GM21381 (cell line): ENCODE results near the gene SSR4.

Experiments
- ATAC-seq: cut with Tn5 transposase; IDR thresholded peaks from one replicate; pipeline ENCODE4 v1.9.1; 2021; ENCODE audit warnings: mild to moderate bottlenecking, moderate library complexity; ENCODE audit not compliant: unreplicated experiment

The SSR4 gene

DNA sequence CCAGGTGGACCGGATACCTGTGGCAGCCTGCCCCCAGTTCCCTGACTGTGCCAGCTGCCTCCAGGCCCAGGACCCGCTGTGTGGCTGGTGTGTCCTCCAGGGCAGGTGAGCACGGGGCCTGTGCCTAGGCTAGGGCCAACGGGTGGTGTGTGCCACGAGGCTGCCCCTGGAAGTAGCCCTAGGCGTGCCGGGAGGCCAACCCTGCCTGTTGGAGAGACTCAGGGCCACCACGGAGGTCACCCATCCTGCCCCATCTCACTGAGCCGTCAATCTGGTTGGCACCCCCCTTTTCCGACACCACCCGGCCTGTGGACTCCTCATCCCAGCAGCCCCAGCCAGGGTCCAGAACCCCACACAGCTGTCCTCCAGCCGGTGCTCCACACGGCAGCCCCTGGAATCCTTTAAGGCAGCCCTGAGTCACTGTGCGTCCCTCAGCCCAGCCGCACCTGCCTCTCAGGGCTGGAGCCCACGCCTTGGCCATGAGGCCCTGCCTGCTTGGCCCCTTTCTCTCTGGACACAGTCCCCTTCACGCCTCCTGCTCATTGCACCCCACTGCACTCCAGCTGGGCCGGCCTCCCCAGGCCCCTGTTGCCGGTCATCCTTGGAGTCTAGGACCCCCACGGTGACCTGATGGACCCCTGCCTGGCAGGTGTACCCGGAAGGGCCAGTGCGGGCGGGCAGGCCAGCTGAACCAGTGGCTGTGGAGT is 25.2 kb upstream of the SSR4 start:
- ATAC-seq, result no peak

DNA sequence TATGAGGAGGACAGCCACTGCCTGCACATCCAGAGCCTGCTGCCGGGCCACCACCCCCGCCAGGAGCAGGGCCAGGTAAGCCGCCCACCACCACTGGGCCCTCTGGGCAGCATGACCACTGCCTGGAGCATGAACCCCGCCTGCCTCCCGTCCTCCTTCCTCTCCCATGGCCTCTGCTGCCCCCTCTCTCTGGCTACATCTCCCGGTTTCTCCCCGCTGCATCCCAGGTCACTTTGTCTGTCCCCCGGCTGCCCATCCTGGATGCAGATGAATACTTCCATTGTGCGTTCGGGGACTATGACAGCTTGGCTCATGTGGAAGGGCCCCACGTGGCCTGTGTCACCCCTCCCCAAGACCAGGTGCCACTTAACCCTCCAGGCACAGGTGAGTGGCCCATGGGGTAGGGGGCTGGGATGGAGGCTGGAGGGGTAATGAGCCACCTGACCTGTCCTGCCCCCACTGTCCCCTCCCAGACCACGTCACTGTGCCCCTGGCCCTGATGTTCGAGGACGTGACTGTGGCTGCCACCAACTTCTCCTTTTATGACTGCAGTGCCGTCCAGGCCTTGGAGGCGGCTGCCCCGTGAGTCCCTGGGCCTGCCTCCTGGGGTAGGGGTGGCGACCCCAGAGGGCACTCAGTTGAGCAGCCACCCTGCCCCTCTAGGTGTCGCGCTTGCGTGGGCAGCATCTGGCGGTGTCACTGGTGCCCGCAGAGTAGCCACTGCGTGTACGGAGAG is 24.4 kb upstream of the SSR4 start:
- ATAC-seq, result no peak

DNA sequence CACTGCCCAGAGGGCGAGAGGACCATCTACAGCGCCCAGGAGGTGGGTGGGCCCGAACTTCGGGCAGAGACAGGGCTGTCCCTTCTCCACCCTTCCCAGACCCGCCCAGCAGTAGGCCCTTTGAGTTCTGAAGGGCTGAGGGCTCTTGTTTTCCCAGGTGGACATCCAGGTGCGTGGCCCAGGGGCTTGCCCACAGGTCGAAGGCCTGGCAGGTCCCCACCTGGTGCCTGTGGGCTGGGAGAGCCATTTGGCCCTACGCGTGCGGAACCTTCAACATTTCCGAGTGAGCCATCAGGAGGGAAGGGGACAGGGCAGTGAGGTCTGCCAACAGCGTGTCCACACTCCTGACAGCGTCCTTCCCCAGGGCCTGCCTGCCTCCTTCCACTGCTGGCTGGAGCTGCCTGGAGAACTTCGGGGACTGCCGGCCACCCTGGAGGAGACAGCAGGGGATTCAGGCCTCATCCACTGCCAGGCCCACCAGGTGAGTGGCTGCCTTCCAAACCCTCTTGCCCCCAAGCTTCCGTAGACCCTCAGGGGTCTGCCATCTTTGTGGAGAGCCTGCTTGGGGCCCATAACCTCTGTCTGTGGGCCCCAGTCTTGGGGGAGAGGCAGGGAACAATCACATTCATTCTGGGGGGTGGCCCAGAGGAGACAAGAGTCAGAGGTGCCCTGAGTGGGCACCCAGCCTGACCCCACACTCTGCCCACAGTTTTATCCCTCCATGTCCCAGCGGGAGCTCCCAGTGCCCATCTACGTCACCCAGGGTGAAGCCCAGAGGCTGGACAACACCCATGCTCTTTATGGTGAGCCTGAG is 23.7 kb upstream of the SSR4 start:
- ATAC-seq, result no peak

DNA sequence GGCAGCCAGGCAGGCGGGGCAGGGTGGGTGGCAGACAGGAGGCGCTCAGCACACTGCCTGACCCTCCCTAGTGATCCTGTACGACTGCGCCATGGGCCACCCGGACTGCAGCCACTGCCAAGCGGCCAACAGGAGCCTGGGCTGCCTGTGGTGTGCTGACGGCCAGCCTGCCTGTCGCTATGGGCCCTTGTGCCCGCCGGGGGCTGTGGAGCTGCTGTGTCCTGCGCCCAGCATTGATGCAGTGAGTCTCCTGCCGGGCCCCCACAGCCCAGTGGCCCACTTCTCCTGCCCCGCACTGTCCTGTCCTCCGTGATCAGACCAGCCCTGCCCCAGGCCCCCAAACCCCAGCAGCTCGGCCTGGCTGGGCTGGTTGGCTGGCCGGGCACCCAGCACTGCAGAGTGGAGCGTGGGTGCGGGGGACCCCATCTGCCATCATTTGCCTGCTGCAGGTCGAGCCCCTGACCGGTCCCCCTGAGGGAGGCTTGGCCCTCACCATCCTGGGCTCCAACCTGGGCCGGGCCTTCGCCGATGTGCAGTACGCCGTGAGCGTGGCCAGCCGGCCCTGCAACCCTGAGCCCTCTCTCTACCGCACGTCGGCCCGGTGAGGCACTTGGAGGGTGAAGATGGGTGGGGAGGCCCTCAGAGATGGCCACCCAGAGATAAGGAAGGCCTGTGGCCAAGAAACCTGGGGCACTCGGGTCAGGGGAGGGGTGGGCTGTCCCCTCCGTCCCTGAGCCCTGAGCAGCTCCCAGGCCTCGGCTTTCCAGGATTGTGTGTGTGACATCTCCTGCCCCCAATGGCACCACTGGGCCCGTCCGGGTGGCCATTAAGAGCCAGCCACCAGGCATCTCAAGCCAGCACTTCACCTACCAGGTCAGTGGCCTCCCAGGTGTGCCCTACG is 22.8 kb upstream of the SSR4 start:
- no peak for ATAC-seq

GRCh38 chrX:153772316-153773217 is 21.9 kb upstream of the SSR4 start:
- ATAC-seq, result no peak

- ATAC-seq, result no peak
Measured at GRCh38 chrX:153773218-153773611, 21.3 kb upstream of the SSR4 start.

DNA sequence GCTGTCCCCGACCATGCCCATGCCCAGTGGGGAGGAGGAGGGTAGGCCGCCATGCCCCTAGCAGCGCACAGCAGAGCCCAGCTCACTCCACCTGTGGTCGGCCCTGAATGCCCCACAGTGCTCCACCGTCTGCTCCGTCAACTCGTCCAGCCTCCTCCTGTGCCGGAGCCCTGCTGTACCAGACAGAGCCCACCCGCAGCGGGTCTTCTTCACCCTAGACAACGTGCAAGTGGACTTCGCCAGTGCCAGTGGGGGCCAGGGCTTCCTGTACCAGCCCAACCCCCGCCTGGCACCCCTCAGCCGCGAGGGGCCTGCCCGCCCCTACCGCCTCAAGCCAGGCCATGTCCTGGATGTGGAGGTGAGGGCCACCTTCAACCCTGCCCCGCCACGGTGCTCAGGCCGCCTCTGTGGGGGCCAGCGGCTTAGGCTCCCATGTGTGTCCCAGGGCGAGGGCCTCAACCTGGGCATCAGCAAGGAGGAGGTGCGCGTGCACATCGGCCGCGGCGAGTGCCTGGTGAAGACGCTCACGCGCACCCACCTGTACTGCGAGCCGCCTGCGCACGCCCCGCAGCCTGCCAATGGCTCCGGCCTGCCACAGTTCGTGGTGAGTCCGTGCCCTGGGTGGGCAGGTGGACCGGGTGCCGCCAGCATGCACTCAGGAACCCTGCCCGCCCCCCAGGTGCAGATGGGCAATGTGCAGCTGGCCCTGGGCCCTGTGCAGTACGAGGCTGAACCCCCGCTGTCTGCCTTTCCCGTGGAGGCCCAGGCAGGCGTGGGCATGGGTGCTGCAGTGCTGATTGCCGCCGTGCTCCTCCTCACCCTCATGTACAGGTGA is 20.5 kb upstream of the SSR4 start:
- ATAC-seq, result no peak

GRCh38 chrX:153774576-153775292 is 19.7 kb upstream of the SSR4 start:
- ATAC-seq, result no peak

DNA sequence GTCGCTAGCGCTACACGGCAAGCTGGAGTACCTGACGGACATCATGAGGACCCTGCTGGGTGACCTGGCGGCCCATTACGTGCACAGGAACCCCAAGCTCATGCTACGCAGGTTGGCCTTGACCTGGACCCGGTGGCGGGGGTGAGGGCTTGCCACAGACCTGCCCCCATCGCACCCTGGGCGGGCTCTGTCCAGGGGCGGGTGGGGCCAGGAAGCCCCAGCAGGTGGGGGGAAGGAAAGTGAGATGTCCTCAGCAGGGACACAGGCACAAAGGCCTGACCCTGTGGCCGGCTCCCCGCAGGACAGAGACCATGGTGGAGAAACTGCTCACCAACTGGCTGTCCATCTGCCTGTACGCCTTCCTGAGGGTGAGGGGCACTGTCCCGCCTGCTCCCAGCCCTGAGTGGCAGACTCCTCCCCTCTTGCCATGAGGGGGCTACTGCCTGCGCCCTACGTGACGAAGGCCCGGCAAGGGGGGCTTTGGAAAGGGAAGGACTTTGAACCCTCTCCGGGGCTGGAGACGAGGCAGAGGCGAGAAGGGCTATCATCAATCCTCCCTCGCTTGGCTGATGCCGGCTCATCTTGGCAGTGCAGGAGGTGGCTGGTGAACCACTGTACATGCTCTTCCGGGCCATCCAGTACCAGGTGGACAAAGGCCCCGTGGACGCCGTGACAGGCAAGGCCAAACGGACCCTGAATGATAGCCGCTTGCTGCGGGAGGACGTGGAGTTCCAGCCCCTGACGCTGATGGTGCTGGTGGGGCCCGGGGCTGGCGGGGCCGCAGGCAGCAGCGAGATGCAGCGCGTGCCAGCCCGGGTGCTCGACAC is 19.0 kb upstream of the SSR4 start:
- ATAC-seq, result no peak

GRCh38 chrX:153776120-153776599 is 18.3 kb upstream of the SSR4 start:
- ATAC-seq, result no peak

DNA sequence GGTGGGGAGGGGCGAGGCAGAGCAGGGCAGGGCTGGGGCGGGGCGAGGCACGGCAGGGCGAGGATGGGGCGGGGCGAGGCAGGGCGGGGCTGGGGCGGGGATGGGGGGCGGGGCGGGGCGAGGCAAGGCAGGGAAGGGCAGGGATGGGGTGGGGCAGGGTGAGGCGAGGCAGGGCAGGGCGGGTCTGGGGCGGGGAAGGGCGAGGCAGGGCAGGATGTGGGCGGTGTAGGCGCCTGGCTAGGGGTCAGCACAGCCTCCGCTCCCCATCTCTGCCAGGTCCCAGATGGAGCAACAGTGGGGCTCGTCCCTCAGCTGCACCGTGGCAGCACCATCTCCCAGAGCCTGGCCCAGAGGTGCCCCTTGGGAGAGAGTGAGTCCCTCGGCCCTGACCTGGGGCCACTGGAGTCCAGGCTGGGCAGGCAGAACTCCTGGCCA is 17.8 kb upstream of the SSR4 start:
- no peak for ATAC-seq

- no peak for ATAC-seq
Measured at GRCh38 chrX:153777261-153778090, 17.0 kb upstream of the SSR4 start.

DNA sequence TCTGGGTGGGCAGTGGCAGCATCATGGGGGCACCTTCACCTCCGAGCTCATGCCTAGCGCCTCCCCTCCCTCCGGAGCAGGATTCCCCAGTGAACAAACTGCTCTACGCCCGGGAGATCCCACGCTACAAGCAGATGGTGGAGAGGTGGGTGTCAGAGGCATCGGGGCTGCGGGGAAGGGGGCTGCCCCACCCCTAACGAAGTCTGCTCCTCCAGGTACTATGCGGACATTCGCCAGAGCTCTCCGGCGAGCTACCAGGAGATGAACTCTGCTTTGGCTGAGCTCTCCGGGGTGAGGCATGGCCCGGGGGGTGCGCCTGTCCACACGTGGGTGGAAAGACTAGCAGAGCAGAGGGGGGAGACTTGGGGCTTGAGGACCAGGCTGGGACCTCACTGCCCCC is 16.3 kb upstream of the SSR4 start:
- ATAC-seq, result no peak

- no peak for ATAC-seq
Measured at GRCh38 chrX:153778684-153779101, 15.8 kb upstream of the SSR4 start.

DNA sequence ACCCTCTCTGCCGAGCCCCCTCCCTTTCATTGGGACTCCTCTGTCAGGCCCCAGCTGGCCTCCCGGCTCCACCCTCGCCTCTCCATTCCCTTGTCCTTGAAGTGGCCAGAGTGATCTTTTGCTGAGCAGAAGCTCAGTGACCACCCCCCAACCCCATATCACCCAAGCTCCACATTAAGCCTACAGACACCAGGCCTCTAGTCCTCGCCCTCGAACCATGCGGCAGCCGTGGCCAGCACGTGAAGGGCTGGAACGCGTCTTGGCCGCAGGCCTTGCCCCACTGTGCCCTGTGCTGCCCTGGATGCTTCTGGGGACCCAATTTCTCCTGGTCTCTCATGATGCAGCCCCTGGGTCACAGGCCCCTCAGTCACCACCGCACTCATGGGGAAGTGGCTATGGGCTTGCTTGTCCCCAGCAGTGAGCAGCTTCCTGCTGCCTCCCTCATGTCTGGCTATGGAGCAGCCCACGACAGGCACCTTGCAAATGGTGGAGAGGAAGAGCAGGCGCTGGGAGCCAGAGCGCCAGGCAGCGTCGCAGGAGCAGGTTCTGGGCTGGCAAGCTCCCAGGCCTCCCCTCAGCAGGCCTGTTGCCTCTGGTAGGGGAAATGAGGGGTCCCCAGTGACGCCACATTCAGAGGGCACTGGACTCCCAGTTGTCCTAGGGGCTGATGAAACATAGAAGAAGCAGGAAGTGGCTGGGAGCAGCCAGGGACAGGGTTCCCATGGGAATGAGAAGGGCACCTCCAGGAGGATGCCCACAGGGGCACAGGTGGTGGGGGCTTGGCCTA is 14.4 kb upstream of the SSR4 start:
- ATAC-seq, result no peak
